ENCODE data around the gene TOX4.

The TOX4 gene

DNA sequence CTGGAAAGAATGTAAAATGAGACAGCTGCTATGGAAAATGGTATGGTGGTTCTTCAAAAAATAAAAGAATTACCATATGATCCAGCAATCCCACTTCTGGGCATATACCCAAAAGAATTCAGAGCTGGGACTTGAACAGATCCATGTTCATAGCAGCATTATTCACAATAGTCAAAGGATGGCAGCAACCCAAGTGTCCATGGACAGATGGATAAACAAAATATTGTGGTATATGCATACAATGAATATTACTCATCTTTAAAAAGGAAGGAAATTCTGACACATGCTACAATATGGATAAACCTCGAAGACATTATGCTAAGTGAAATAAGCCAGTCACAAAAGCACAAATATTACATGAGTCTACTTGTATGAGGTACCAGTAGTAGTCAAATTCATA lies 9.4 kb upstream of the TOX4 start:
- Histone ChIP-seq H3K27me3 (no peaks in the 10 kb centered on the region), H3K36me3 (peaks cover 16% of the 10 kb centered on the region), H3K4me1 (no peaks in the 10 kb centered on the region), H3K4me3 (ENCODE audit: low read depth, low read length) (no peak overlapping the region), H3K9me3 (no peaks in the 10 kb centered on the region)
- DNase-seq, result no peak
- TF ChIP-seq CTCF (IDR thresholded peaks at IDR 0.05; ENCODE audit: low read depth, low read length), result no peak

- Histone ChIP-seq H3K36me3 (no peaks in the 10 kb centered on the region; the same call in 1 of the 2 replicates), H3K4me1 (no peaks in the 10 kb centered on the region), H3K9me3 (no peaks in the 10 kb centered on the region), H3K27me3 (no peaks in the 10 kb centered on the region), H3K4me3 (ENCODE audit: low read depth, low read length) (peak overlapping the region; percentile 95)
- no peak for DNase-seq
- TF ChIP-seq CTCF (IDR thresholded peaks at IDR 0.05; ENCODE audit: low read depth, low read length), result no peak
These were observed 1.1 kb upstream of the TOX4 start for GRCh38 chr14:21475767-21476522.

GRCh38 chr14:21476523-21476924 lies 471 bp upstream of the TOX4 start:
- no peaks in the 10 kb centered on the region for H3K9me3 ChIP-seq
- no peak for TF ChIP-seq CTCF (IDR thresholded peaks at IDR 0.05; ENCODE audit: low read depth, low read length)
- no peaks in the 10 kb centered on the region for H3K27me3 ChIP-seq
- H3K36me3 ChIP-seq, result no peaks in the 10 kb centered on the region; the same call in 1 of the 2 replicates
- DNase-seq, result no peak
- H3K4me3 ChIP-seq (ENCODE audit: low read depth, low read length), result peak overlapping the region; percentile 95
- H3K4me1 ChIP-seq, result no peaks in the 10 kb centered on the region

- no peaks in the 10 kb centered on the region for H3K9me3 ChIP-seq
- no peak overlapping the region for H3K4me3 ChIP-seq (ENCODE audit: low read depth, low read length)
- no peaks in the 10 kb centered on the region for H3K4me1 ChIP-seq
- H3K27me3 ChIP-seq, result no peaks in the 10 kb centered on the region
- TF ChIP-seq CTCF (IDR thresholded peaks at IDR 0.05; ENCODE audit: low read depth, low read length), result no peak
- DNase-seq, result no peak
- H3K36me3 ChIP-seq, result peaks cover 35% of the 10 kb centered on the region
These were observed 9.7 kb downstream of the TOX4 start for GRCh38 chr14:21486640-21487087.

GRCh38 chr14:21494902-21495762 lies 18.1 kb downstream of the TOX4 start:
- peaks cover 87% of the 10 kb centered on the region for H3K36me3 ChIP-seq
- DNase-seq, result no peak

More at GRCh38 chr14:21494902-21495762, 18.1 kb downstream of the TOX4 start:
- TF ChIP-seq CTCF (IDR thresholded peaks at IDR 0.05; ENCODE audit: low read depth, low read length), result no peak
- no peak overlapping the region for H3K4me3 ChIP-seq (ENCODE audit: low read depth, low read length)
- H3K4me1 ChIP-seq, result no peaks in the 10 kb centered on the region
- H3K27me3 ChIP-seq, result no peaks in the 10 kb centered on the region
- no peaks in the 10 kb centered on the region for H3K9me3 ChIP-seq

Data from BE2C (cell line).